HG03175 (cell line): Measurements from ENCODE around the gene KCNQ1OT1.

ENCODE experiments used
- ATAC-seq: cut with Tn5 transposase; IDR thresholded peaks from one replicate; pipeline ENCODE4 v1.9.1; 2021; ENCODE audit warnings: mild to moderate bottlenecking, moderate library complexity; ENCODE audit not compliant: unreplicated experiment

The KCNQ1OT1 gene

DNA sequence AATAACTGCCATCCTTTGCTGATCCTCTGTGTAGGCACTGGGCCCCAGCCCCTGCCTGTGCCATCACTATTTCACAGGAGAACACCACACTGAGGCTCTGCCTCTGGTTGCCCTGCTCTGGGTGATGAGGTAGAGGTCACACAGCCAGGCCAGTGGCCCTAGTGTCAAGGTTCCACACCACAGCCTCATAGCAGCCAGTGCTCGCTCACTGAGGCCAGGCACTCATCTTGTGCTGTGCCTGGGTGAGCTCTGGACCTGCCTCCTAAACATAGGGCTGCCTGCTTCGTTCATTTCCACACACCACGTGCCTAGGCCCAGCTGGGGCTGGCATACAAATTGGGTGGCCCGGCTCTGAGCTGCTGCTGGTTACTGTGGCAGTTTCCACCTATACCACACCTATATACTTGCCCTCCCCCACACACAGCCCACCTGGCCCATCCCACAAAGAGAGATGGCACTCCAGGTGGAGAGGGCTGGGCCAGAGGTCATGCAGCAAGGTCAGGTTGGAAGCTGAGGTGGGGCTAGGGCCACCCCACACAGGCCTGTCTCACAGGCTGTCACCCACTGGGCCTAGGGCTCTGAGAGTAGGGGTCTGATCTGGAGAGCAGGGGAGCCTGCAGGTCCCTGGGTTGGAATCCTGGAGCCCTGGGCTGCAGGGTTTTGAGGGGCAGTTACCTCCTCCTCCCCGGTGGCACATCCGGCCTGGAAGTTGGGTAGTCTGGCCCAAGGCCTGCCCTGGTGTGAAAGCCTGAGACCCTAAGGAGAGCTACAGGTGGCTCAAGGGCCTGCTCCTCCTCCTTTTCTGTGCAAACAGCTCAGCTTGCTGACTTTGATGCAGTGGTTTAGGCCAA is 11.2 kb downstream of the KCNQ1OT1 start:
- ATAC-seq = no peak

DNA sequence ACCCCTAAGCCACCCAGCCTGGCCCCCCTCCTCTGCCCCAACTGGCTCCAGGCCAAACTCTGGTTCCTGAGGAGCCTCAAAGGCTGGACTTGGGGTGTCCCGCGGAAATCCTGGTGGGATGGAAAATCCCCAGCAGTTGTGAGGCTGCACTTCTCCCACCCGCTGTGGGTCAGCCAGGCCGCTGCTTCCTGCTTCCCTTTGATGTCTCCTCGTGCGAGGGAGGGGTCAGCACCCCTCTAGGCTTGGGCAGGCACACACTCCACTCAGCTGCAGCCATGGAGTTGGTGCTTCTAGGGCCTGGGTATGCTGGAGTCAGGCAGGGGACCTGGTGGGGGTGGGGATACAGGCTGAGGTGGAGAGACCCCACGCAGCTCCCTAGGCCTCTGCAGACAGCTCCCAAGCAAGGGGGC is 12.0 kb downstream of the KCNQ1OT1 start:
- ATAC-seq = no peak

DNA sequence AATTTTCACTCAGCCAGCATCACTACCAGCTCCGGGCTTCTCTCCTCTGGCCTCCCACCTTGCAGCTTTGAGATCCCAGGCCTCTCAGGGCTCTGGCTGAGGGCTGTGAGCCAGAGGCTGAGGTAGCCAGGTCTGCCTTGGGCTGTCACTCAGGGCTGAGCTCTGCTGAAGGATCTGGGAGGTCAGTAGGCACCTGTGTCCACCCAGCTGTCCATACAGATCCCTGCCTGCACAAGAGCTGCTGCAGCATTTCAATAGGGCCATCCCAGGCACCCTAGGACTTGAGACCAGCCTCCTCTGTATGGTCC is 12.6 kb downstream of the KCNQ1OT1 start:
- ATAC-seq = no peak

DNA sequence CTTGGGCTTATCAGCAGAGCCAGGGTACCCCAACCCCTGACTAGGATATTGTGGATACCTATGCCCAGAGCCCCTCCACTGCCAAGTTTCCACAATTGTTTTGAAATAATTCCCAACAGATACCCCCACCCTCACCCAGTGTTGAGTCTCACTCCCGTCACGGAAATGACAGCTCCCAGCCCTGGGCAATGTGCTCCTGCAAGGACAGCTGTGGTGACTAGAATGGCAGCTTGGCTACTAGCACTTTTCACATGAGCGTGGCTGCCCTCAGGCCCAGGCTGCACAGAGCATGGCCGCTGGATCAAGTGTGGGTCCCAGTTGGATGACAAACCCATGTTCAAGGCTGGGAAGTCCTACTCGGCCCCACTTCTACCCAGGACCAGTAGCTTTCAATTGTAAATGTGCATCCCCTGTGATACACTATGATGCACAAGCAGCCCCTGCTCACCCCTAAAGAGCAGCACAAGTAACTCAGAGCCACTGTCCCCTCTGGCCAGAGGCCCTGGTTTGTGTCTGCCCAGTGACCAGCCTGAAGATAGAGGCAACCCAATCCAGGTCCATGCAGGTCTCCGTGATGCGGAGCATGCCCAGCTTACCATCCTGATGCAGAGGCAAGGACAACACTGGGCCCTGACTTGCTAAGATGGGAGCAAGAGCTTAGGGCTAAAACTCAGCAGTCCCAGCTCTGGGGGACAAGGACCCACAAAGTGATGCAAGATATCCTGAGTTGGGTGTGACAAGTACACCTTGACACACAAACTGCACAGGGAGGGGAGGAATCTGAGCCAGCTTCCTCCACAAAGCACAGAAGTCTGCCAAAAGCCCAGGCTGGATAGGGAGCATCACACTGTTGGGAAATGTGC is 13.2 kb downstream of the KCNQ1OT1 start:
- ATAC-seq = no peak

DNA sequence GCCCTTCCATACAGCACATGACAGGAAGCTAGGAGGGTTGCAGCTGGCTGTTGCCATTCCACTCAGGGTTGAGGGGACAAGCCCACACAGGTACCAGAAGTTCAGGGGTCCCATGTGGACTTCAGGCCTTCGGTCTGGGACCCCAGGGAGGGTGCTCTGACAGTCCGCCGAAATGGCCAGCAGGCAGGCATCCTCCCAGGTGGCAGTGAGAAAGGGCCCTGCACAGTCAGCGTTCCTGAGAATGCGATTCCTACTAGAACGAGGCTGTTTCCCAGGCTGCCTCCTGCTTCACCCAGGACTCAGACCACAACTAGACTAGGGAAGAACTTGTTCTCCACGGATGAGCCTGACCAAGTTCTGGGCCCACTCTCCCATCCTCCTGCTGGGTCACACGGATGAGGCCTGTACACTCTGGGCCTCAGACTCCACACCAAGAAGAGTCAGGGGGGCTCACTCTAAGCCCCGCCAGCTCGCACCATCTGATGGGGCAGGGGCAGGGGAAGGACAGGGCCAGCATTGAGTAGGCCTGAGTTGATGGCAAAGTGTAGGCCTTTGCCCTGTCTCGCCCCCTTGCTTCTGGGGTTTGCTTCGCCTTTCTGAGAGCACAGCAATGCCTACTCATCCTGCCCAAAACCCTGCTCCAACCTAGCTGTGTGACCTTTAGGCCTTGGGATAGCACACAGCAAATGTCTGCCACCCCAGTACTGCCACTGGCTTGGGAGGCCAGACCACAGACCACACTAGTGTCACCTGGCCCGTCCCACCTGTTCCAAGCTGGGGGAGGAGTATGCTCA is 14.0 kb downstream of the KCNQ1OT1 start:
- ATAC-seq = no peak

DNA sequence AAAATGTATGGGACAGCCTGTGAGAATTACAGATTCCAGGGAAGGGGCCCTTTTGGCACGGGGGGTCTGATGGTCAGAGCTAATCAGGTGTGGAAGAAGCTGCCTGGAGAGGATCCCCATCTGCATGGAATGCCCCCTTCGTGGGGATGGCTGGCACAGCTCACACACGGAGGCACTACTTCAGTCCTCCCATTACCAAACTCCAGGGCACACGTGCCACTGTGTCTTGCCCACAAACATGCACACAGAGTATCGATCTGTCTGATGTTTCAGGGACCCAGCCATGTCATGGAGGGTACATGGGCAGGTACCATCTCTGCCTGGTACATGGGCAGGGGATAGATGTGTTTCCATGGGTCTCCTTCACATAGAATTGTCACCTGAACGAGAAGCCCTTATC is 14.7 kb downstream of the KCNQ1OT1 start:
- no peak for ATAC-seq

DNA sequence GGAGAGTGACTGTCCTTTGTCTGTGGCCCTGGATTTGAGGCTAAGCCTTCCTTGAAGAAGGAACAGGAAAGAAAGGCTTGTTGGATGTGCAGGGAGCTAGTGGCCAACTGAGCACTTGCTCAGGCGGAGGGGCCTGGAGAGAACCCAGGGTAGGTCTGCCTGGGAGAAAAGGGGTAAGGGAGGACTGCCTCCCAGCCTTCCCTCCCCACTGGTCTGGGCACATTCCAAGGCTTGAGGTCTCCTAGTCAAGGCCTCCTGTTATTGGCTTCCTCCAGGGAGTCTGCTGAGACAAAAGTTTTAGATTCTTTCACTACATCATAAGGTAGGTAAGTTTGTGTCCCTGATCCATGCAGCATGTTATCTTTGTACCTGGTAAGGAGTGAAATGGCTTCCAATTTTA is 15.2 kb downstream of the KCNQ1OT1 start:
- ATAC-seq = no peak

DNA sequence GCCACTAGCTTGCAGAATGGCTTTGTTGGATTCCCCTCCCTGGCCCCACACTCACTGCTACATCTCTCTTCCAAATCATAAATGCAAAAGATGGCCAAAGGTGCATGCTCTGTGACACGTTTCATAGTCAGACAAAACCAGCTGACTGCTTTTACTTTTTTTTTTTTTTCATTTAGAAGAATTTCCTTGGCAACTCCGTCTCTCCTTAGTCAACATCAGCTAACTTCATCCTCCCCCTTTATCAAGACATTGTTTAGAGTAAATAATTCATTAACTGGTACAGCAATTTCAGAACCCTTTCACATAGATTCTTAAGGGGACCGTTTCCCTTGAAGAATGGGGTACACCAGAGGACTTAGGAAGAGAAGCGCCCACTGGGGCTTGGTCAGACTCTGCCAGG is 16.0 kb downstream of the KCNQ1OT1 start:
- ATAC-seq = no peak

DNA sequence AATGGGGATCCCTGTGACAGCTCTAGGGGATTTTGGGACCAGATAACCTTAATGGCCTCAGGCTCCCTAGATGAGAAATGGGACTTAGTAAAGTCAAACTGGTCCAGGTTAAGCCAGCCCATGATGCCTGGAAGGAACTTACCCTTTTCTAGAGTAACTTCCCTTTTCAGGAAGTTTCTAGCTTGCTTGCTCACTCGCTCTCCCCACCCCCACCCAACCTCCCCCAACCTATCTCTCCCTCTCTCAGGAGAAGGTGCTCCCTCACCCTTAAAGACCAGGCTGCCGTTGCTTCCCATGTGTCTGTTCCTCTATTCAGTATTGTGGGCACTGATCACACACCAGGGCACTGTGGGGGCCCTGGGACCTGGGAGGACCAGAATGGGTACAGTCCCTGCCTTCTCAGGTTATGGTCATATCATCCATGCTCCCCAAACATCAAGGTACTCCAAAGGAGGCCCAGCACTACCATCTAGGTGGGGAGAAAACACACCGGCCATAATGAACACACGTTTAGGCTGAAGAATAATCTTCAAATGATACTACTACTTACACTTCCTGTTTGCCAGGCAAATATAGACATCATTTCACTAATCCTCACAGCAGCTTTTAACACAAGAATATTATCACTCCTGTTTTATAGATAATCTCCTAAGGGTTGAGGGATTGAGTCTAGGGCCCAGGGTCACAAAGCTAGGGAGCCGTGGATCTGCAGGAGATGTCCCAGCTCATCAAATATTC is 18.2 kb downstream of the KCNQ1OT1 start:
- ATAC-seq = no peak

DNA sequence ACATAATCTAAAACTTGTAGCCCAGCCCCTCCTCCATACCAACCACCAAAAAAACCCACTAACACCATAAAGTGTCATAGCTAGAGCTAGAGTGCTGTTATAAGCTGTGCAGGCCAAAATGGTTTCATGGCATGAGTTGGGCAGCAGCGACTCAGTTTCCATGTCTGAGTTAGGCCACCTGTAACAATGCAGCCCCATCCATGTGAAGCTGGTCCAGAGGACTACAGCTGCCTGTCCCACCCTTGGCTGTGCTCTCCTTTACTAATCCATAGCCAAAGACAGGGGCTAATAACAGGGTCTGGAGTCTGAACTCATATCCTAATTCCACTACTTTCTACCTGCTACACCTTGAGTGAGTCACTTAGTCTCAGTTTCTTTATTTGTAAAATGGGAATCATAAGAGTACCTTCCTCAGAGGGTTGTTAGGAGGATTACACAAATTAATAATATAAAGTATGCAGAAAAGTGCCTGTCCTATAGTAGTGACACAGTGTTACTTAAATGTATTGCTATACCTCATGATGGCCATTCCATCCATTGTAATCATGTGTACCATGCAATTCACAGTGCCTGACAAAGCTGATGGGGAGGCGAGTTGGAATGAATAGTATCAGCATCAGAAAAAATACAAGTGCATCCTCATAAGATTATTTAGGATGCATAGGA is 20.6 kb downstream of the KCNQ1OT1 start:
- ATAC-seq = no peak

DNA sequence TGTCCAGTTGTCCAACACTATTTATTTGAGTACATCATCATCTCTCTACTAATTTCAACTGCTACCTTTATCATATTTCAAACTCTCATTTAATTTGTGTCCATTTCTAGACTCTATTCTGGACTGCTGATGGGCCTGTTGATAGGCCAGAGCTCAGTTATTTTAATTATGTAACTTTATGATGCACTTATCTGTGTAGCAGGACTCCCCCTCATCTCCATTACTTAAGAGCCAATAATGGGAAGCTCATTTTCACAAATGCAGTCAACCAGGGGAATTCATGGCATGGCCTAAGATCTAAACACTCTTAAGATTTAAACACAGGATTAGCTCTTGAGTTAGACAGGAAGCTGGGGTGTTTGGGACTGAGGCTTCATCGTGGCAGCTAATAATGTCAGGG is 21.4 kb downstream of the KCNQ1OT1 start:
- no peak for ATAC-seq

DNA sequence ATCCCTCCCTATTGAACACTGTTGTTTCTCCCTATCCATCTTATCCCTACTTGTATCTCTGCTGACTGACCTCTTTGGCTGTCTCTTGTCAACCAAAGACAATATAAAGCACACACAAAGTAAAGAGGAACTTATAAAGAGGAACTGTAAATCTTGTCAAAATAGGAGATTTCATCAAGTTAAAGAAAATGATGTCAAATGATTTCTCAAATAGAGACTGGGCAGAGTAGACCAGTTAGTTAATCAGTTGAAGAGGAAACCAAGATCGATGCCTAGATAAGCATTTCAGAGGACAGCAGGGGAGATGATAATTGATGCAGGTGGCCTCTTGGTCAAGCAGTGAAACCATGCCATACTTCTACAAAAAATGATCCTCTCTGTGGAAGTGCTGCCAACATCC is 22.7 kb downstream of the KCNQ1OT1 start:
- no peak for ATAC-seq

DNA sequence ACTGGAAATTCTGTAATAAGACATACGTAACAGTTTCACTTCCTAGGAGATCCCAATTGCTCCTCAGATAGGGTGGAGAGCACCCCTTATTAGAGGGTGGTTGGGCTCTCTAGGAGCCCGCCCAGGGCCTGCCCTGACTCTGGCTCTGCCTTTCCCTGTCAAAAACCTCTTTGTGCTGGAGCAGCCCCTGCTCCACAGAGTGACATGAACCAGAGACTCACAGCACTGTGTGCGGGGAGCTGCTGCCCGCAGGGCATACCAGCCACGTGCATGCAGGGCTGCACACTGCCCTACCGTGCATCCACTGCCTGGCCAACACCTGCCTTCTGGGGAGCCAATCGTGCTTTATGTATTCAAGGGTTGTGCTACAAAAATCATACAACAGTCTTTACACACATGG is 24.3 kb downstream of the KCNQ1OT1 start:
- no peak for ATAC-seq

DNA sequence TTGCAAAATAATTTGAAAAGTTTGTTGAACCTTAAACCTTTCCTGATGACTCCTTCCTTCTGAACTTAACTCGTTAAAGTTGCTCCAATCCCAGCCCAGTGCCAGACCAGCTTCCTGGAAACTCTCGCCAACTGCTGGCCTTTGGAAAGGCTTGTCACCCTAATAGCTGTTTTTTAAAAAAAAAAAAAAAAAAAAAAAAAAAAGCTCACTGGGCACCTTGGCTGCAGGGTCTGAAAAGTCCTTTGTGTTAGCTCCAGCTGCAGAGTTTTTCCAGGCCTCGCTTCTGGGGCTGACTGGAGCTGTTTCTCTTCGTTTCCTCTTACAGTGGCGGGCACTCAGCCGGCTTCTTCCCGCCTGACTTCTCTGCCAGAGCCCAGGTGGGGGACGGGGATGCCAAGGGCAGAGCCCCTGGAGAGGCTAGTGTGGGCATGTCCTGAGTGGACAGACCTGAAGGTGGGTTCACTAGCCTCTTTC is 25.1 kb downstream of the KCNQ1OT1 start:
- ATAC-seq = no peak

DNA sequence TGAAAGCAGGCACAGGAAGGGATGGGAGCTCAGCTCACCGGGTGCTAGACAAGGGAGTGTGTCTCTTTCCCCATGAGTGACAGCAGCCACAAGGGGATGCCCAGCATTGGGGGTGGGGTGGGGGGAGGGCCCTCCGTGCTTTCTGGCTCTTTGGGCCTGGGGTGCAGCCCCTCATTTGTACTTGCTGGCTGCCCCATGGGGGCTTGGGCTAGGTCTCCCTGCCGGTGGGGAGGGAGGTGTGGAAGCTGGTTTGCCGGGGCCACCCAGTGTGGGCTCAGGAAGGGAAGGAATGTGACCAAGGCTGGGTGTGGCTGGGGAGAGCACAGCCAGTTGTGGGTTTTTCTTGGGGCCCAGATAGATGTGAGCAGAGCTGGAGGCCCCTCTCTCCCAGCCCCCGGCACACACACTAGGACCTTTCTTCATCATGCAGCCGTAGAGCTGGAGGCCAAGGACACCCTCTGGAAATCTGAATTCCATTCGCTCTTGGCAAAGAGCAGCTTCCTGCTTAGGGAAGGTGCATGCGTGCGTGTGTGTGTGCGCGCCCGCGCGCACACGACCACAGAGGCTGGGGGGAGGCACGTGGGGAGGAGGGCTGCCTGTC is 25.8 kb downstream of the KCNQ1OT1 start:
- no peak for ATAC-seq

DNA sequence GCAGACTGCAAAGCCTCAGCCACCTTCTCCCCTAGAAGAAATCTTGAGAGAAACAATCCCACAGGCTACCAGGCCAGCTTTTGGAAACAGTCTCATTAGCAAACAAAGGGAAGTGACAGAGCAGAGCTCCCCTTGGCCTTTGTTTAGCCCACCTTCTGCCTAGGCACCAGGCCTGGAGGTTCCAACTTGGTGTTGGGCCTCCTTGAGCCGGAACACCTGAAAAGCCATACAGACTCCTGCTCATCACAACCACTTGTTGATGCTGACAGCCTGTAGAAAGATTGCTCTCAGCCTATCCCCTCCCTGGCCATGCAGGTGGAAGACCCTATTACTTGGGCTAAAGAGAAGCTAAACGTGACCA is 26.6 kb downstream of the KCNQ1OT1 start:
- no peak for ATAC-seq

DNA sequence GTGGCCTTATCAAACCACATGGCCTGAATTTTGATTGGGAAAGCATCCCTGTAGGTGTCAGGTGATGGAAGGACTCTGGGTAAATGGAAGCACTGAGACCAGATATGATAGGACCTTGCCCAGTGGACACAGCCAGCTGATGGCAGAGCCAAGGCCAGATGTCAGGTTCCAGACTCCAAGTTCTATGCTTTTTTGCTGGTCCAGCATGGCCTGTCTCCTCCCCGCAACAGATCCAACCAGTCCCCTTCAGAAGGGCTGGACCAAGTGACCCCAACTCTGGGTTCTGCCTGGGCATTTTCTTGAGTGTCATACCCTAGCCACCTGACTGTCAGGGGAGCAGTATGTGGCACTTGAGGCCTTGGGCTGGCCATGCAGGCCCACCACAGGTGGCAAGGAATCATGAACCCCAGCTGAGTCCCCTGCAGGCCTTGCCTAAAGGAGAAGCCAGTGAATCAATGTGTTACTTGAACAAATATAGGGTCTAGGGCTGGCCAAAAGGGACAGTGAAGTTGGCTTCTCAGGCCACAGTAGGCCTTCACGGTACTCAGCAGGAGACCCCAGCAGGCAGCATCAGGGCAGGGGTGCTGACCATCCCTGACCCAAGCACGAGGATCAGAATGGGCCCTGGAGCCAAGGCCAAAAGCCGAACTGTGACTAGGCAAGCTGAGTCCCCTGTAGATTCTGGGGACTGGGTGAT is 27.1 kb downstream of the KCNQ1OT1 start:
- ATAC-seq = no peak

DNA sequence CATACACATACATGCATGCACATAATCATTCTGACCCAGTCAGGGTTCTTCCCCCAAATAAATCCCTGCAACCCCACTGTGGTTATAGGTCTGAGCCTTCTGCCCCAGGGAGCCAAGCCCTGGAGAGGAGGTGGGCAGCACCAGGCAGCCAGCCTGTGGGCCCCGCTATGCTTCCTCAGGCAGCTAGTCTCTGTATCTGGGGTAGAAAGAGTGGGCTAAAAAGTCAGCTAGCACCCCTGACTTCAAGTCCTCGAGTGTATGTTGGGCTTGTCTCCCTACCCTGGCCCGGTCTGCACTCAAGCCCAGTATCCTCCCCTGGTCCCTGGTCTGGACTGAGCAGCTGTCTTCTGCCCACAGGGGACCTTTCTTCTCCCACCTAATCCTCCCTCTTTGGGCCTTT is 28.0 kb downstream of the KCNQ1OT1 start:
- ATAC-seq = no peak

DNA sequence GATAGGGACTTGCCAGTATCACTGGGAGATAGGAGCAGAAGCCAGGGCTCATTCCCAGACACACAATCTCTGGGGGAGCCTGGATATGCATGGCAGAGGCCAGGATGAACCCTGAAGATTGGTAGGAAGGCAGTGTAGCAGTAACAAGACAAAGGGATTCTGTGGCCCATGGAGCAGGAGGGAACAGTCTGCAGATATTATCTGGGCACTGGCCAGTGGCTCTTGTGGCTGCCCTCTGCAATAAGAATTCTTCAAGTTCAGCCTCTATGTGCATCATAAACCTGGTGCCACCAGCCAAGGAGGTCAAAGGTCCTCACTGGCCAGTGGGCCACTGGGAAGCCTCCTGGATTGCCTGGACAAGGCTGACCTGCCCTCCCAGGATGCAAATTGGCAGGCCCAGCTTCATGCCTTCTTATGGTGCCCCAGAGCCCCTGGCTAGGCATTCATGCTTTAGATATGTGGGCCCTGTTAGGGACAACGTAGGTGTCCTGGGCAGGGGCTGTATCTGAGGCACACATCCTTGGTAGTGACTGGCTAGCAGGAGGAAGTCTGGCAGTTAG is 29.2 kb downstream of the KCNQ1OT1 start:
- no peak for ATAC-seq
